H9 (cell line): ENCODE measurements around the gene UBE2U. TPM values are rescaled to one million over a fixed set of nuclear protein-coding genes. Genes with fewer than 3 reads are reported as not detected.

Experiments used
- DNase-seq: peaks from one replicate; pipeline ENCODE4 v3.0.0-alpha.2; 2017
- H2AFZ ChIP-seq: one replicate; pipeline ENCODE4 v1.6.1; 2013; ENCODE audit warnings: mild to moderate bottlenecking, low read length, control low read depth, moderate library complexity
- H2AK5ac ChIP-seq: 2 replicates; pipeline ENCODE4 v1.6.1; 2013; ENCODE audit warnings: low read length, control low read depth, mixed read lengths; ENCODE audit not compliant: insufficient read length
- H2BK120ac ChIP-seq: one replicate; pipeline ENCODE4 v1.6.1; 2013; ENCODE audit warnings: low read depth, mild to moderate bottlenecking, low read length, control low read depth, inconsistent platforms; ENCODE audit not compliant: poor library complexity, severe bottlenecking
- H2BK12ac ChIP-seq: 2 replicates; pipeline ENCODE4 v1.6.1; 2013; ENCODE audit warnings: low read length, control low read depth, mixed read lengths, low read depth; ENCODE audit not compliant: insufficient read length
- H2BK15ac ChIP-seq: 2 replicates; pipeline ENCODE4 v1.6.1; 2013; ENCODE audit warnings: low read depth, low read length, control low read depth
- H2BK20ac ChIP-seq: one replicate; pipeline ENCODE4 v1.6.1; 2013; ENCODE audit warnings: low read depth, mild to moderate bottlenecking, low read length, control low read depth, inconsistent platforms; ENCODE audit not compliant: poor library complexity, severe bottlenecking
- H2BK5ac ChIP-seq: 2 replicates; pipeline ENCODE4 v1.6.1; 2013; ENCODE audit warnings: low read length, control low read depth, mixed read lengths; ENCODE audit not compliant: insufficient read length
- H3K14ac ChIP-seq: 2 replicates; pipeline ENCODE4 v1.6.1; 2013; ENCODE audit warnings: low read length, control low read depth; ENCODE audit not compliant: insufficient read depth
- H3K18ac ChIP-seq: 2 replicates; pipeline ENCODE4 v1.6.1; 2013; ENCODE audit warnings: low read depth, mild to moderate bottlenecking, mixed read lengths, low read length, control low read depth; ENCODE audit not compliant: insufficient read length
- H3K23ac ChIP-seq: 2 replicates; pipeline ENCODE4 v1.6.1; 2013; ENCODE audit warnings: low read length, control low read depth, mixed read lengths, low read depth; ENCODE audit not compliant: insufficient read length
- H3K23me2 ChIP-seq: 2 replicates; pipeline ENCODE4 v1.6.1; 2013; ENCODE audit warnings: low read depth, mild to moderate bottlenecking, mixed read lengths, low read length, control low read depth; ENCODE audit not compliant: insufficient read length, poor library complexity, severe bottlenecking
- H3K27ac ChIP-seq: 2 replicates; pipeline ENCODE4 v1.5.1; 2013; ENCODE audit warnings: low read length, control low read depth, mixed read lengths, low read depth; ENCODE audit not compliant: insufficient read length
- H3K27me3 ChIP-seq: 2 replicates; pipeline ENCODE4 v1.6.1; 2013; ENCODE audit warnings: low read length, control low read depth, inconsistent platforms; ENCODE audit not compliant: insufficient read depth
- H3K4ac ChIP-seq: 2 replicates; pipeline ENCODE4 v1.6.1; 2013; ENCODE audit warnings: low read depth, mild to moderate bottlenecking, control low read depth, inconsistent platforms, low read length, moderate library complexity
- H3K4me1 ChIP-seq: 2 replicates; pipeline ENCODE4 v1.6.1; 2013; ENCODE audit warnings: low read length, control low read depth, inconsistent platforms; ENCODE audit not compliant: insufficient read depth
- H3K4me2 ChIP-seq: 2 replicates; pipeline ENCODE4 v1.6.1; 2013; ENCODE audit warnings: low read length, control low read depth, mixed read lengths; ENCODE audit not compliant: insufficient read length, insufficient read depth
- H3K56ac ChIP-seq: 2 replicates; pipeline ENCODE4 v1.6.1; 2013; ENCODE audit warnings: low read depth, mild to moderate bottlenecking, mixed read lengths, low read length, control low read depth; ENCODE audit not compliant: insufficient read length
- H3K79me1 ChIP-seq: 2 replicates; pipeline ENCODE4 v1.6.1; 2013; ENCODE audit warnings: low read depth, mild to moderate bottlenecking, moderate library complexity, low read length, control low read depth, inconsistent platforms; ENCODE audit not compliant: insufficient read depth, poor library complexity, severe bottlenecking
- H3K79me2 ChIP-seq: 2 replicates; pipeline ENCODE4 v1.6.1; 2013; ENCODE audit warnings: low read length, control low read depth, inconsistent platforms; ENCODE audit not compliant: insufficient read depth
- H3K9ac ChIP-seq: 2 replicates; pipeline ENCODE4 v1.6.1; 2013; ENCODE audit warnings: low read length, control low read depth, mixed read lengths; ENCODE audit not compliant: insufficient read length; ENCODE audit errors: extremely low read depth
- H3K9me3 ChIP-seq: one replicate; pipeline ENCODE4 v1.6.1; 2013; ENCODE audit warnings: low read depth, low read length, inconsistent platforms; ENCODE audit not compliant: control insufficient read depth
- H3T11ph ChIP-seq: one replicate; pipeline ENCODE4 v1.6.1; 2013; ENCODE audit warnings: mild to moderate bottlenecking, low read length, control low read depth, inconsistent platforms
- H4K20me1 ChIP-seq: one replicate; pipeline ENCODE4 v1.6.1; 2013; ENCODE audit not compliant: control insufficient read depth, insufficient read length, insufficient read depth
- H4K5ac ChIP-seq: 2 replicates; pipeline ENCODE4 v1.6.1; 2013; ENCODE audit warnings: low read depth, mild to moderate bottlenecking, mixed read lengths, low read length, control low read depth; ENCODE audit not compliant: insufficient read length
- H4K8ac ChIP-seq: replicated peaks from 2 replicates; pipeline ENCODE4 v1.6.1; 2013; ENCODE audit warnings: low read length, control low read depth, mixed read lengths, low read depth; ENCODE audit not compliant: insufficient read length
- H4K91ac ChIP-seq: 2 replicates; pipeline ENCODE4 v1.6.1; 2013; ENCODE audit warnings: low read depth, mild to moderate bottlenecking, moderate library complexity, mixed read lengths, low read length, control low read depth; ENCODE audit not compliant: insufficient read length
- H3K27ac Mint-ChIP-seq, 3 experiments: 2 replicates in 2 of 3; 3 replicates in 1 of 3; pipeline ENCODE4 v1.8.0; 2020 to 2021; ENCODE audit warnings: mixed read lengths in 3 of 3, mild to moderate bottlenecking in 1 of 3, moderate library complexity in 1 of 3
- H3K27me3 Mint-ChIP-seq: 2 replicates; pipeline ENCODE4 v1.8.0; 2021; ENCODE audit warnings: low read depth, mild to moderate bottlenecking, moderate library complexity, mixed read lengths
- H3K36me3 Mint-ChIP-seq, 3 experiments: 2 replicates in 2 of 3; 3 replicates in 1 of 3; pipeline ENCODE4 v1.8.0; 2020 to 2021; ENCODE audit warnings: low read depth in 3 of 3, mixed read lengths in 3 of 3; ENCODE audit not compliant: insufficient read depth in 1 of 3
- H3K4me1 Mint-ChIP-seq, 2 experiments: 2 replicates each; pipeline ENCODE4 v1.8.0; 2020; ENCODE audit warnings: mixed read lengths in 2 of 2
- H3K4me3 Mint-ChIP-seq, 2 experiments: 2 replicates in 1 of 2; 3 replicates in 1 of 2; pipeline ENCODE4 v1.8.0; 2020 to 2021; ENCODE audit warnings: mild to moderate bottlenecking in 2 of 2, mixed read lengths in 2 of 2, moderate library complexity in 1 of 2
- H3K9me3 Mint-ChIP-seq, 2 experiments: 2 replicates in 1 of 2; 3 replicates in 1 of 2; pipeline ENCODE4 v1.8.0; 2020; ENCODE audit warnings: mild to moderate bottlenecking in 2 of 2, mixed read lengths in 2 of 2, moderate library complexity in 1 of 2
- WGBS: extraction: QIAGEN DNeasy Blood & Tissue Kit; methylation state at CpG from one replicate; pipeline ENCODE4 v1.1.7; 2013; ENCODE audit warnings: missing lambda C conversion rate, low lambda C conversion rate, mixed read lengths; ENCODE audit not compliant: insufficient read length; ENCODE audit errors: extremely low coverage; 5-methylcytosine and 5-hydroxymethylcytosine counted together
- total RNA-seq: library from RNA; stranded (reverse); gene quantifications from 2 replicates; pipeline ENCODE4 v1.2.1, GENCODE V29; 2021
- TF ChIP-seq, protein P1 (sequence below): fragments of 200-600 bp; sonication (generic); conservative IDR thresholded peaks from 3 replicates; pipeline ENCODE4 v1.8.0; 2021; ENCODE audit warnings: antibody characterized with exemption, mild to moderate bottlenecking

UBE2U gene
- total RNA-seq, 1 experiment from 2014 or later, result not detected

- Histone ChIP-seq H4K8ac (no peak overlapping the region), H2AK5ac (no peak overlapping the region), H3K9ac (no peak overlapping the region), H3K27ac (no peak overlapping the region), H3T11ph (no peak overlapping the region), H2BK12ac (no peak overlapping the region), H4K5ac (no peak overlapping the region), H4K91ac (no peak overlapping the region), H3K27me3 (no peaks in the 10 kb centered on the region), H2BK120ac (no peak overlapping the region), H3K56ac (no peak overlapping the region), H3K4ac (no peak overlapping the region), H3K23ac (no peak overlapping the region), H2AFZ (no peak overlapping the region), H3K9me3 (no peaks in the 10 kb centered on the region), H2BK5ac (no peak overlapping the region), H3K4me1 (peaks cover 3% of the 10 kb centered on the region; the same call in 1 of the 2 replicates), H2BK20ac (no peak overlapping the region), H3K23me2 (peaks cover 3% of the 10 kb centered on the region), H3K79me1 (no peaks in the 10 kb centered on the region), H3K79me2 (no peaks in the 10 kb centered on the region), H3K18ac (no peak overlapping the region), H3K14ac (no peak overlapping the region), H3K4me2 (no peak overlapping the region), H4K20me1 (no peaks in the 10 kb centered on the region), H2BK15ac (no peak overlapping the region)
- Mint-ChIP-seq H3K27ac (no peak overlapping the region), H3K9me3 (no peaks in the 10 kb centered on the region), H3K36me3 (peaks cover 19 to 34% (median 27%) of the 10 kb centered on the region in 3 experiments; a peak in 6 of 7 replicates), H3K4me1 (peaks cover 11 to 20% of the 10 kb centered on the region in 2 experiments), H3K27me3 (no peaks in the 10 kb centered on the region), H3K4me3 (no peak overlapping the region)
- DNase-seq, result no peak
- no CpG with 5 or more reads among the region's 4 CpGs for WGBS
- TF ChIP-seq, protein P1, sequence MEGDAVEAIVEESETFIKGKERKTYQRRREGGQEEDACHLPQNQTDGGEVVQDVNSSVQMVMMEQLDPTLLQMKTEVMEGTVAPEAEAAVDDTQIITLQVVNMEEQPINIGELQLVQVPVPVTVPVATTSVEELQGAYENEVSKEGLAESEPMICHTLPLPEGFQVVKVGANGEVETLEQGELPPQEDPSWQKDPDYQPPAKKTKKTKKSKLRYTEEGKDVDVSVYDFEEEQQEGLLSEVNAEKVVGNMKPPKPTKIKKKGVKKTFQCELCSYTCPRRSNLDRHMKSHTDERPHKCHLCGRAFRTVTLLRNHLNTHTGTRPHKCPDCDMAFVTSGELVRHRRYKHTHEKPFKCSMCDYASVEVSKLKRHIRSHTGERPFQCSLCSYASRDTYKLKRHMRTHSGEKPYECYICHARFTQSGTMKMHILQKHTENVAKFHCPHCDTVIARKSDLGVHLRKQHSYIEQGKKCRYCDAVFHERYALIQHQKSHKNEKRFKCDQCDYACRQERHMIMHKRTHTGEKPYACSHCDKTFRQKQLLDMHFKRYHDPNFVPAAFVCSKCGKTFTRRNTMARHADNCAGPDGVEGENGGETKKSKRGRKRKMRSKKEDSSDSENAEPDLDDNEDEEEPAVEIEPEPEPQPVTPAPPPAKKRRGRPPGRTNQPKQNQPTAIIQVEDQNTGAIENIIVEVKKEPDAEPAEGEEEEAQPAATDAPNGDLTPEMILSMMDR, result no peak
Observed at GRCh38 chr1:64179588-64179987, 23.8 kb upstream of the UBE2U start.
